Measurements from ENCODE around the gene GAL. TPM values are rescaled to one million over a fixed set of nuclear protein-coding genes. Genes with fewer than 3 reads are reported as not detected.

Gene GAL
- total RNA-seq, 1 donor from 2014 or later: not detected

Other genes starting within 250 kb of the GAL start
- 73.9 TPM for gene PPP6R3, start 223.8 kb upstream of the GAL start, total RNA-seq
- 0.46 TPM for gene TESMIN, start 67.0 kb downstream of the GAL start, total RNA-seq
- 77.1 TPM for gene CPT1A, start 157.4 kb downstream of the GAL start, total RNA-seq
- 124 TPM for gene MRPL21, start 219.3 kb downstream of the GAL start, total RNA-seq
- gene IGHMBP2, start 219.3 kb downstream of the GAL start, total RNA-seq: 13.5 TPM

Data from Right ventricle myocardium superior (tissue), 1 donor.